Measurements from ENCODE around the gene CCDC91. TPM values are rescaled to one million over a fixed set of nuclear protein-coding genes. Genes with fewer than 3 reads are reported as not detected.

Gene CCDC91
- total RNA-seq, 3 donors from 2014 or later = 25.0 to 42.5 (median 27.8) TPM

DNA sequence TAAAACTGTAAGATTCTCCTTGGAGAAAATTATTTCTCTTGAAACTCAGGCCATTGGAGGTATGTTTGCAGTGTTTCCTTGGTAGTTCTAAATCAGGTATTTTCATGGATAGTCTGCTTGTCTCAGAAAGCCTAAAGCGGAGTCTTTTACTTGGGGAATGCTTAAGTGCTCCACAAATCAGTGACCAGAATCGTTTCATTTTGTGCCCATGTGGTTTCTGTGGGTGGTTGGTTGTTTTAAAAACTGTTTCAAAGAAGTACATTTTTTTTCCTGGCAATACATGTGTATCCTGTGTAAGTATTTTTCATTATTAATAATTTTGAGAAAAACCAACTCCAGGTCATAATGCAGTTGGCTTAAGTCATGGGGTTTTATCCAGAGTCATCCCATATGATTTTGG lies 33.6 kb downstream of the CCDC91 start:
- DNase-seq (no peak), ATAC-seq (no peak)
- intact Hi-C loops (cut with DNase I, micrococcal nuclease) = no loop called here

DNA sequence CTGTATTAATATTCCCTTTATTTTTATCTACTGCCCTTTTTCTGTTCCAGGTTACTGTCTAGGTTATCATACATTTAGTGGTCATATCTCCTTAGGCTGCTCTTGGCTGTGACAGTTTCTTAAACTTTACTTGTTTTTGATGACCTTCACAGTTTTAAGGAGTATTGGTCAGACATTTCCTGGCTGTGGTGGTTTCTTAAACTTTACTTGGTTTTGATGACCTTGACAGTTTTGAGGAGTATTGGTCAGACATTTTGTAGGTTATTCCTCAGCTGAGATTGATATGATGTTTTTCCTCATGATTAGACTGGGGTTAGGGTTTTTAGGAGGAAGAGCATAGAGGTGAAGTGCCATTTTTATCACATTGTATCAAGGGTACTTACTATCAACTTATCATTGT lies 36.4 kb downstream of the CCDC91 start:
- no peaks in the 10 kb centered on the region for H3K9me3 ChIP-seq
- peaks cover 4% of the 10 kb centered on the region for H3K4me1 ChIP-seq (ENCODE audit: low read depth)
- intact Hi-C loops (cut with DNase I, micrococcal nuclease) = no loop called here
- ATAC-seq = no peak
- no peak overlapping the region for H3K4me3 ChIP-seq
- TF ChIP-seq, protein P1, sequence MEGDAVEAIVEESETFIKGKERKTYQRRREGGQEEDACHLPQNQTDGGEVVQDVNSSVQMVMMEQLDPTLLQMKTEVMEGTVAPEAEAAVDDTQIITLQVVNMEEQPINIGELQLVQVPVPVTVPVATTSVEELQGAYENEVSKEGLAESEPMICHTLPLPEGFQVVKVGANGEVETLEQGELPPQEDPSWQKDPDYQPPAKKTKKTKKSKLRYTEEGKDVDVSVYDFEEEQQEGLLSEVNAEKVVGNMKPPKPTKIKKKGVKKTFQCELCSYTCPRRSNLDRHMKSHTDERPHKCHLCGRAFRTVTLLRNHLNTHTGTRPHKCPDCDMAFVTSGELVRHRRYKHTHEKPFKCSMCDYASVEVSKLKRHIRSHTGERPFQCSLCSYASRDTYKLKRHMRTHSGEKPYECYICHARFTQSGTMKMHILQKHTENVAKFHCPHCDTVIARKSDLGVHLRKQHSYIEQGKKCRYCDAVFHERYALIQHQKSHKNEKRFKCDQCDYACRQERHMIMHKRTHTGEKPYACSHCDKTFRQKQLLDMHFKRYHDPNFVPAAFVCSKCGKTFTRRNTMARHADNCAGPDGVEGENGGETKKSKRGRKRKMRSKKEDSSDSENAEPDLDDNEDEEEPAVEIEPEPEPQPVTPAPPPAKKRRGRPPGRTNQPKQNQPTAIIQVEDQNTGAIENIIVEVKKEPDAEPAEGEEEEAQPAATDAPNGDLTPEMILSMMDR (IDR thresholded peaks at IDR 0.05) = no peak
- no peak for DNase-seq
- H3K36me3 ChIP-seq (ENCODE audit: low read depth) = no peaks in the 10 kb centered on the region

More for the DNA sequence above, 33.6 kb downstream of the CCDC91 start:
- H3K4me1 ChIP-seq (ENCODE audit: low read depth) = peaks cover 4% of the 10 kb centered on the region
- no peak overlapping the region for H3K4me3 ChIP-seq
- peaks cover 3% of the 10 kb centered on the region for H3K9me3 ChIP-seq
- no peaks in the 10 kb centered on the region for H3K36me3 ChIP-seq (ENCODE audit: low read depth)
- TF ChIP-seq, protein P1 (IDR thresholded peaks at IDR 0.05) = no peak

DNA sequence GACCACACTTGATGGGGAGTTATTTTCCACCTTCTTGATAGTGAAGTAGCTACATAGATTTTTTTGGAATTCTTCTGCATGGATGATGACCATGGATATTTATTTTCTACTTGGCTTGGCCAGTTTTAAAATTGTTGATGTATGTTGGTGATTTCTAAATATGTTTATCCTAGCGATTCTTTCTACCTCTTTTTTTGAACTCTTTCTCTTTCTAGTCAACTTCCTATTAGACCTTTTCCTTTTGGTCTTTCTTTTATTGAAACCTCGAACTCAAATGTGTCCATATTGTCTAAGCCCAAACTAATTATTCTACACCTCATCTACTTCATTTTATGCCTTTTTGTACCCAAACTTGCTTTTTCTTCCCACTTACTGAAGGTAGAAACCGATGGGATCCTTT lies 37.0 kb downstream of the CCDC91 start:
- ATAC-seq (no peak), DNase-seq (no peak)
- H3K4me3 ChIP-seq = no peak overlapping the region
- H3K36me3 ChIP-seq (ENCODE audit: low read depth) = no peaks in the 10 kb centered on the region
- peaks cover 4% of the 10 kb centered on the region for H3K4me1 ChIP-seq (ENCODE audit: low read depth)
- intact Hi-C loops (cut with DNase I, micrococcal nuclease) = no loop called here
- TF ChIP-seq, protein P1 (IDR thresholded peaks at IDR 0.05) = no peak
- no peaks in the 10 kb centered on the region for H3K9me3 ChIP-seq

DNA sequence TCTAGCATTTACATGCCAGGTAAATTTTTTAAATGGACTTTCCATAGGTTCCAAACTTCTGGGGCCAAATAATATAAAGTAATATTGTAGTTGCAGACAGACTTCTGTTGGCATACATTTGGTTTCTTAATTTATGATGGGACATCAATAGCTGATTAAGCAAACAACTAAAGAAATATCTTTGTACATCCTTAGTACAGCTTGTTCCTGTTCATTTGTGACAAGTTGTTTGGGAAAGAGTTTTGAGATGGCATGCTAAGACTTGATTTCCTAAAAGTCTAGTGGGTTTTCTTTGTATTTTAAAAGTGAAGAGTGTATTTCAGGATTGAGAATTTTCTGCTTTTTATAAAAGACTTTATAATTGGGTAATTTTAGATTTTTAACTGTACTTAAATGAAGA lies 41.0 kb downstream of the CCDC91 start:
- Histone ChIP-seq H3K4me3 (no peak overlapping the region), H3K9me3 (no peaks in the 10 kb centered on the region), H3K36me3 (ENCODE audit: low read depth) (no peaks in the 10 kb centered on the region), H3K4me1 (ENCODE audit: low read depth) (no peaks in the 10 kb centered on the region)
- TF ChIP-seq, protein P1 (IDR thresholded peaks at IDR 0.05) = no peak
- no peak for ATAC-seq
- intact Hi-C loops (cut with DNase I, micrococcal nuclease) = no loop called here
- no peak for DNase-seq

DNA sequence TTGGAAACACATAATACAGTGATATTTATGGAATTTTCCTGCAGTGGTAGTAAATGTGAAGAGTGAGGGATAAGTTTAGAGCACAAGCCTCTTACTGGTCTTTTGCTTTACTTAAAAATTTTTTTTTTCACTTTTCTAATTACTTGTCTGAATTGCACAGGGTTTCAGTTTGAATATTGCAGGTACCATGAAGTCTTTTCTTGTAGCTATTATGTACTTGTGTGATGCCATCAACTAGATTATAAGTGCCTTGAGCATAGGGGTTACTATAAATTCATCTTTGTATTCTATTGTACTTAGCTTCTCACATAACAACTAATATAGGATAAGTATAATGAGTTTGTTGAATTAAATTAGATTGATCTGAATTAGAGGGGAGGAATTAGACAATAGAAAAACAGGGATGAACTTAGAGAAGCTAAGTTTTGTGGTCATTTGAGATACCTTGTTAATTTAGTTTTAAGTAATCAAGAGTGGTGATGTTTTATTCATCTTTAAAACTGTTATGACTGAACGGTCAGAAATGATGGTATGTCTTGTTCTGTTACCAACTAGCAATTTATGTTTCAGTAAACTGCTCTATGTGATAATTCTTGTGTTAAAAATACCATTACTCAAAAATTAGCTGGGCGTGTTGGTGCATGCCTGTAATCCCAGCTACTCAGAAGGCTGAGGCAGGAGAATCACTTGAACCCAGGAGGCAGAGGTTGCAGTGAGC lies 42.1 kb downstream of the CCDC91 start:
- Histone ChIP-seq H3K4me3 (no peak overlapping the region), H3K4me1 (ENCODE audit: low read depth) (no peaks in the 10 kb centered on the region), H3K36me3 (ENCODE audit: low read depth) (no peaks in the 10 kb centered on the region), H3K9me3 (no peaks in the 10 kb centered on the region)
- TF ChIP-seq, protein P1 (IDR thresholded peaks at IDR 0.05) = no peak
- ATAC-seq (no peak), DNase-seq (no peak)
- intact Hi-C loops (cut with DNase I, micrococcal nuclease) = no loop called here

Data from mucosa of descending colon (tissue), 3 donors.